HepG2 (cell line): ENCODE results near the gene ERCC6. TPM values are rescaled to one million over a fixed set of nuclear protein-coding genes. Genes with fewer than 3 reads are reported as not detected.

ENCODE experiments used
- ATAC-seq: fragments of 200-7000 bp; cut with Tn5 transposase; 3 replicates; pipeline ENCODE4 v1.9.1; 2020; ENCODE audit warnings: mild to moderate bottlenecking, moderate library complexity
- BruUV-seq: library from RNA; stranded (reverse); fragments of 400-500 nt; replicated peaks from 2 replicates; lab custom pipeline; 2021; lab: Mats Ljungman, UMichigan
- CTCF ChIA-PET: fragments of 300-600 bp; formaldehyde crosslinking; extraction: SDS; loops from one replicate; lab custom pipeline; 2021; ENCODE audit warnings: low total read pairs, inconsistent platforms, low intra/inter-chr PET ratio; lab: Yijun Ruan, JAX
- POLR2A ChIA-PET: fragments of 350-600 bp; sonication (Branson Sonifier 250); formaldehyde crosslinking; loops from one replicate; lab custom pipeline; 2020; ENCODE audit warnings: antibody characterized with exemption, inconsistent platforms; lab: Yijun Ruan, JAX
- DNase-seq: peaks from one replicate; pipeline ENCODE4 v3.0.0-alpha.2; 2015; ENCODE audit warnings: low spot score
- FAIRE-seq: peaks from 3 replicates; lab custom pipeline; 2011; peaks lifted over from hg19 to GRCh38; lab: Jason Lieb, UNC
- H2AFZ ChIP-seq: one replicate; pipeline ENCODE4 v1.6.1; 2011; ENCODE audit warnings: low read length, inconsistent platforms
- H3K27ac ChIP-seq: fragments of 300-600 bp; 3 replicates; pipeline ENCODE4 v1.8.0; 2011; ENCODE audit warnings: mixed run types, mild to moderate bottlenecking, mixed read lengths, low read length, inconsistent platforms; ENCODE audit not compliant: insufficient read depth; ENCODE audit errors: extremely low read length
- H3K27me3 ChIP-seq, 2 experiments: fragments of 200-600 bp in 1 of 2; 2 replicates in 1 of 2; 3 replicates in 1 of 2; pipeline versions ENCODE4 v1.6.0 to v1.8.0; 2011; ENCODE audit warnings: low read length in 2 of 2, mild to moderate bottlenecking in 2 of 2, moderate library complexity in 2 of 2, inconsistent platforms in 1 of 2; ENCODE audit not compliant: insufficient read depth in 2 of 2, control insufficient read depth in 1 of 2
- H3K36me3 ChIP-seq, 2 experiments: fragments of 200-600 bp in 1 of 2; replicated peaks in 1 of 2; 2 replicates in 1 of 2; 3 replicates in 1 of 2; pipeline versions ENCODE4 v1.5.1 to v1.8.0; 2011; ENCODE audit warnings: low read length in 2 of 2, inconsistent platforms in 1 of 2; ENCODE audit not compliant: insufficient read depth in 2 of 2, control insufficient read depth in 1 of 2
- H3K4me1 ChIP-seq: 2 replicates; pipeline ENCODE4 v1.5.1; 2012; ENCODE audit warnings: low read length, inconsistent platforms; ENCODE audit not compliant: insufficient read depth
- H3K4me2 ChIP-seq: 2 replicates; pipeline ENCODE4 v1.6.0; 2011; ENCODE audit warnings: low read depth, low read length, inconsistent platforms
- H3K4me3 ChIP-seq, 3 experiments: fragments of 200-600 bp in 1 of 3; sonication (generic), shearing (Covaris generic) in 1 of 3; replicated peaks in 1 of 3; 2 replicates each; pipeline ENCODE4 v1.5.1; 2011 to 2016; ENCODE audit warnings: low read length in 3 of 3, inconsistent platforms in 2 of 3, low read depth in 2 of 3, mild to moderate bottlenecking in 2 of 3, control low read depth in 1 of 3, mixed read lengths in 1 of 3; ENCODE audit not compliant: insufficient read depth in 1 of 3
- H3K79me2 ChIP-seq: one replicate; pipeline ENCODE4 v1.6.1; 2011; ENCODE audit warnings: low read length, inconsistent platforms; ENCODE audit not compliant: insufficient read depth
- H3K9ac ChIP-seq: 2 replicates; pipeline ENCODE4 v1.6.0; 2011; ENCODE audit warnings: mild to moderate bottlenecking, low read depth, low read length, inconsistent platforms; ENCODE audit not compliant: insufficient read depth
- H3K9me3 ChIP-seq: 2 replicates; pipeline ENCODE4 v1.5.1; 2012; ENCODE audit warnings: mild to moderate bottlenecking, low read length
- H4K20me1 ChIP-seq: 2 replicates; pipeline ENCODE4 v1.6.0; 2011; ENCODE audit warnings: inconsistent platforms, mild to moderate bottlenecking, low read length, moderate library complexity; ENCODE audit not compliant: insufficient read depth
- CCDC6 ChIP-seq: sonication (generic); formaldehyde crosslinking; IDR thresholded peaks from 2 replicates; pipeline ENCODE4 v1.8.1; 2022; ENCODE audit warnings: mild to moderate bottlenecking, missing genetic modification reagents, moderate library complexity
- FOXA3 ChIP-seq: IDR thresholded peaks from 2 replicates; pipeline ENCODE4 v1.6.1; 2016; ENCODE audit warnings: missing genetic modification reagents, missing compliant biosample characterization
- ZFP41 ChIP-seq: sonication (generic); formaldehyde crosslinking; IDR thresholded peaks from 2 replicates; pipeline ENCODE4 v1.4.0; 2020; ENCODE audit warnings: mild to moderate bottlenecking, missing genetic modification reagents, borderline replicate concordance
- ZKSCAN5 ChIP-seq: sonication (generic); formaldehyde crosslinking; IDR thresholded peaks from 2 replicates; pipeline ENCODE4 v1.5.1; 2020; ENCODE audit warnings: mild to moderate bottlenecking, missing genetic modification reagents
- ZNF329 ChIP-seq: sonication (generic); formaldehyde crosslinking; IDR thresholded peaks from 2 replicates; pipeline ENCODE4 v1.9.0; 2021; ENCODE audit warnings: low read depth, mild to moderate bottlenecking, missing genetic modification reagents
- ZNF431 ChIP-seq: sonication (generic); formaldehyde crosslinking; IDR thresholded peaks from 2 replicates; pipeline ENCODE4 v1.9.0; 2022; ENCODE audit warnings: missing genetic modification reagents, low read depth, mild to moderate bottlenecking, borderline replicate concordance
- WGBS: methylation state at CpG from one replicate; pipeline ENCODE4 v1.1.6; 2017; ENCODE audit warnings: low lambda C conversion rate; 5-methylcytosine and 5-hydroxymethylcytosine counted together
- in situ Hi-C: cut with HindIII; loops from 2 replicates; pipeline ENCODE4 v1.10.0; 2017; ENCODE audit warnings: low pct_unique_long_range_greater_than_20kb; ENCODE audit not compliant: extremely low pct_ligation_motif_present
- intact Hi-C: fragments of 100-400 bp; cut with micrococcal nuclease; formaldehyde crosslinking; loops from one replicate; pipeline ENCODE4 v1.10.0; 2022; ENCODE audit not compliant: unreplicated experiment
- polyA plus RNA-seq, 8 experiments: library from polyadenylated mRNA; depleted of rRNA in 3 of 8; stranded (reverse) in 7 of 8; unstranded in 1 of 8; fragments of >200 nt; fragmentation: Illumina TruSeq in 4 of 8; extraction: Trizol in 4 of 8; gene quantifications; 2 replicates each; pipeline versions ENCODE4 v1.2.1 to v1.2.3, GENCODE V29; 2011 to 2016; ENCODE audit warnings: low read depth in 4 of 8, missing spikeins in 1 of 8, mixed read lengths in 1 of 8; ENCODE audit not compliant: insufficient read depth in 1 of 8
- total RNA-seq, 5 experiments: library from RNA; depleted of rRNA; stranded (reverse); fragments of >200 nt; fragmentation: Illumina TruSeq; extraction: Trizol; gene quantifications; 2 replicates each; pipeline ENCODE4 v1.2.3, GENCODE V29; 2016; ENCODE audit warnings: low read depth in 1 of 5
- TF ChIP-seq, protein P1 (sequence below): sonication (generic); formaldehyde crosslinking; IDR thresholded peaks from 2 replicates; pipeline ENCODE4 v1.4.0; 2020; ENCODE audit warnings: low read depth, mild to moderate bottlenecking, missing genetic modification reagents

Gene ERCC6
- total and polyA plus RNA-seq, 2 of the 13 experiments (the other 11 are each of a cell fraction or from before 2014, with no cell fraction given) = 5.1 to 9.8 TPM

- Histone ChIP-seq H3K36me3 (no peaks in the 10 kb centered on the region), H3K79me2 (no peaks in the 10 kb centered on the region), H3K4me2 (no peak overlapping the region), H3K27me3 (peaks cover 2 to 6% of the 10 kb centered on the region in 2 experiments; a peak in 1 of 5 replicates), H3K27ac (no peak overlapping the region), H3K9me3 (no peaks in the 10 kb centered on the region), H3K9ac (no peak overlapping the region), H4K20me1 (no peaks in the 10 kb centered on the region), H3K4me3 (no peak overlapping the region), H3K4me1 (0 out of 2 replicates have a peak, but pooled peaks cover 11% of the 10 kb centered on the region), H2AFZ (no peak overlapping the region)
- ATAC-seq (no peak), FAIRE-seq (no peak), DNase-seq (no peak)
- no TSS peak for BruUV-seq
- in situ Hi-C loops (loop anchor here (25.0 kb wide), 1 partner anchor 635 kb away; no protein-coding TSS in a partner anchor), intact Hi-C loops (no loop called here)
- ChIA-PET POLR2A (no interaction called here), CTCF (no interaction called here)
- 0% methylated on average over 2 of the region's 2 CpGs for whole genome bisulfite sequencing
- TF ChIP-seq ZNF329 (CRISPR knock-in tag) (no peak), ZFP41 (no peak), ZNF431 (CRISPR knock-in tag) (no peak), ZKSCAN5 (CRISPR knock-in tag) (no peak), FOXA3 (CRISPR knock-in tag) (no peak), CCDC6 (CRISPR knock-in tag) (no peak)
- TF ChIP-seq, protein P1, sequence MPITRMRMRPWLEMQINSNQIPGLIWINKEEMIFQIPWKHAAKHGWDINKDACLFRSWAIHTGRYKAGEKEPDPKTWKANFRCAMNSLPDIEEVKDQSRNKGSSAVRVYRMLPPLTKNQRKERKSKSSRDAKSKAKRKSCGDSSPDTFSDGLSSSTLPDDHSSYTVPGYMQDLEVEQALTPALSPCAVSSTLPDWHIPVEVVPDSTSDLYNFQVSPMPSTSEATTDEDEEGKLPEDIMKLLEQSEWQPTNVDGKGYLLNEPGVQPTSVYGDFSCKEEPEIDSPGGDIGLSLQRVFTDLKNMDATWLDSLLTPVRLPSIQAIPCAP (CRISPR knock-in tag) = no peak
Observed at GRCh38 chr10:49577182-49577925, 38.4 kb upstream of the ERCC6 start.
